CD4-positive, alpha-beta T cell treated with Interleukin-17A for 1 hour (primary cell): ENCODE measurements around the gene DCUN1D2.

ENCODE experiments used
- DNase-seq: peaks from one replicate; pipeline ENCODE4 v3.0.0-alpha.2; 2020

The DCUN1D2 gene

DNA sequence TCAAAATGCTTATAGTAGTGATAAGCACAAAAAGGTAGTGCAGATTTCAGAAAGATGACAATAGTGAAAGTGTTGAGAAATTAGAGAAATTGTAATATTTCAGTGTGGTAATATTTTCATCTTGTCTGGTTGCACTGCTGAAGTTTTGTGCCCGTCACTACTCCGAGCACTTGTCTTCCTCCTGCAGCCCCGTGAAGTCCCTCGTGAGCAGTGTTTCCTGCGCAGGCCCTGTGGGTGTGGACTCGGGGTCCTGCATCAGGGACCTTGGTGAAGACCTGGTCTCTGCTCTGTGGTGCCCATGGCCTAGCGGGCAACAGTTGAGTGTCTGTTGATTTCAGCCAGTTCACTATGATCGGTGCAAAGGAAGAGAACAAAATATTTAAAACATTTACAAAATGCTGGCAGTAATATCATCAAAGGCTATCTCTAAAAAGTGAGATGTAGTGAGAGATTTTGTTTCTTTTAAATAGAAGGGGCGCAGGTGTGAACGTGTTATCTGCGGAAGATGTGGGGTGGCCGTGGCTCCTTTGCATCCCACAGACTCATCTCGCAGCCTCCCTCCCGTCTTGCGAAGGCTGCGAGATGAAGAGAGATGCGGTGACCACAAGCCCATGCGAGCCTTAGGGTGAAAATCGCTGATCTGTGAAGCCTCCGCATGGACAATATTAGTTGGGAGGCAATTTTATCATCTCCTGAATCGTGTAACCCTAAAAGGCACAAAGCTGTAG, 27.7 kb upstream of the DCUN1D2 start:
- no peak for DNase-seq

DNA sequence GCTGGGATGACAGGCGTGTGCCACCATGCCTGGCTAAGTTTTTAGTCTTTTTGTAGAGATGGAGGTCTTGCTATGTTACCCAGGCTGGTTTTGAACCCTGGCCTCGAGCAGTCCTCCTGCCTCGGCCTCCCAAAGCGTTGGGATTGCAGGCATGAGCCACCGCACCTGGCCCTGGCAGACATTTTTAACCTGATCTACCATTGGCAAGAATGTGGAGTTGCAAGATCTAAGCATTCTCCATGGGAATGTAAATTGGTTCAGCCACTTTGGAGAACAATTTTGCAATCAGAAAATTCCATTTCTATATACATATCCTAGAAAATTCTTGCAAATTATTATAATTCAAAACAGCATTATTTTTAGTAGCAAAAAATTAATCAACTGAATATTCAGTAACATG, 24.3 kb upstream of the DCUN1D2 start:
- DNase-seq = no peak

- DNase-seq = no peak
Measured at GRCh38 chr13:113513761-113514160, 23.2 kb upstream of the DCUN1D2 start.

DNA sequence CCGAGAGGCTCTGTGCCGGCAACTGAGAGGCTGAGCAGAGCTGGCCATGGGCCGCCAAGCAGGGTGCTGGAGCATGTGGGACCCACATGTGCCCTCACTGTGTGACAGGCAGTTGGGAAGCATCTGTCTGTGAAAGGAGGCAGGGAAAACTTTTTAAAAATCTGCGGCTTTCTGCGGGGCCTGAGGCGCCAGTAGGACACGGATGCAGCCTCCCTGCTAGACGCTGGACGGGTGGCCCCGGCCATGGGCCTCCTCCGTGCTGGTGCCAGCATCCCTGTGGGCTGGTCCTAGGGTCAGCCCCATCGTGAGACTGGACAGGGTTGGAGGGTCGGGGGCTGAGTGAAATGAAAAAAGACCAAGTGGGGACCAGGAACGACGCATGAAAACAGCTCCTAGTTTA, 20.9 kb upstream of the DCUN1D2 start:
- DNase-seq = no peak

DNA sequence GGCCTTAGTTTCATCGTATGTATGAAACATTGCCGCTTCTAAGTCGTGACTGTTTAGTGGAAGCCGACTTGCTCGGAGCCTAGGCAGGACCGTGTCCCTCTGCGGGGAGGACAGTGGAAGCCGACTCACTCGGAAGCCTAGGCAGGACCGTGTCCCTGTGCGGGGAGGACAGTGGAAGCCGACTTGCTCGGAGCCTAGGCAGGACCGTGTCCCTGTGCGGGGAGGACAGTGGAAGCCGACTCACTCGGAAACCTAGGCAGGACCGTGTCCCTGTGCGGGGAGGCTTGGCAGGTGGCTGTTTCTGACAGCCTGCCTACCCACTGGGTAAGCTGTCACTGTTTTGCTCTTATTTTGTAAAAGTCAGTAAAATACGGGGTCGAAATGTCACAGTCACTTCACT, 20.4 kb upstream of the DCUN1D2 start:
- DNase-seq = no peak

DNA sequence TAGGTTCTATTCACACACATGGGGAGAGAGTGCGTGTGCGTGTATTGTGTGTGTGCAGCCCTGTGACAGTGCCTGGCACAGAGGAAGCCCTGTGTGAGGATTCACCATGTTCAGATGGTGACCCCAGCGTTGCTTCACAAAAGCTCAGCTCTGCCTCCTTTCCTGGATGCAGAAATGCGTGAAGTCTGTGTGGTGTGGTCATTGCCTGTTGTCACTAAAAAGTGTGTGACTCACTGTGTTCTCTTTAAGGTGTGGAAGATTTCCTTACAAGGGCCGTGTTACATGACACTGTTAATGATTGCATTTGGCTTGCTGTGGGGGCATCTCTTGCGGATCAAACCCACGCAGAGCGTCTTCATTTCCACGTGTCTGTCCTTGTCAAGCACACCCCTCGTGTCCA, 19.5 kb upstream of the DCUN1D2 start:
- DNase-seq = no peak

GRCh38 chr13:113508521-113509254, 18.2 kb upstream of the DCUN1D2 start:
- DNase-seq = no peak

DNA sequence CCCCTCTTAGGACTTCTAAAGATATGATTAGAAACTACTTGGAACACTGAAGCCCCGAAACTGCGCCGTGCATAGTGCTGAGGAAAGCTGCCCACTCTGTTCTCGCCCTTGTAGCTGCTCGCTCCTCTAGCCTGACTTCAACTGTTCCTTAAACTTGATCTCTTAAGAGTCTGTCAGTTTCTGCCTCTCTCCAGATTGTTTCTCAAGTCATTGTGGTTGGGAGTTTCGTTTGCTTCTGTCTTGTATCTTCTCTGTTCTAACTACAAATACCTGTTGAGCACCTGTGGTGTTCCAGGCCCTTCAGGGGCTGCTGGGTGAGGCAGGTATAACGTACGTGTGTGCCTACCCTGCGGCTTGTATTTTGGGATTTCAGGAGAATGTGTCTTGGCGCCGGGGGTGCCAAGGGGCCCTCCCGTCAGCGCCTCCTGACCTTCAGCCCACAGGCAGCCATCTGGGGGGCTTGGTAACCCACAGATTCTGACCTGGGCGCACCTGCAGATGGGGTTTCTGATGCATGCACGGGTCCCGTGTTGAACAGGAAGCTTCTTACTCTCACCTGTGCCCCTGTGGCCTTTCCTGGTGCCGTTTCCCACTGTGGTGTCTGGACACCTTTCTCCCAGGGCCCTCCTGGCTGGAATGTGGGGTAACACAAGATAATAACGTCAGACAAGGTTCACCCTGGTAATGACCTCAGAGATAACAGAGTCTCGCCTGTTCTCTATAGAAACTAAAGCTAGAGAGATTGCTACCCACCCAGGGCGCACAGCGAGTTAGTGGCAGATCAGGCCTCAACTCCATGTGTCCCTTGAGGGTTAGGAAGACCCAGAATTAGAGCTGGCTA, 17.2 kb upstream of the DCUN1D2 start:
- no peak for DNase-seq

- DNase-seq = no peak
Measured at GRCh38 chr13:113506871-113507388, 16.4 kb upstream of the DCUN1D2 start.

GRCh38 chr13:113506025-113506685, 15.6 kb upstream of the DCUN1D2 start:
- no peak for DNase-seq

GRCh38 chr13:113502686-113503085, 12.2 kb upstream of the DCUN1D2 start:
- DNase-seq = no peak

DNA sequence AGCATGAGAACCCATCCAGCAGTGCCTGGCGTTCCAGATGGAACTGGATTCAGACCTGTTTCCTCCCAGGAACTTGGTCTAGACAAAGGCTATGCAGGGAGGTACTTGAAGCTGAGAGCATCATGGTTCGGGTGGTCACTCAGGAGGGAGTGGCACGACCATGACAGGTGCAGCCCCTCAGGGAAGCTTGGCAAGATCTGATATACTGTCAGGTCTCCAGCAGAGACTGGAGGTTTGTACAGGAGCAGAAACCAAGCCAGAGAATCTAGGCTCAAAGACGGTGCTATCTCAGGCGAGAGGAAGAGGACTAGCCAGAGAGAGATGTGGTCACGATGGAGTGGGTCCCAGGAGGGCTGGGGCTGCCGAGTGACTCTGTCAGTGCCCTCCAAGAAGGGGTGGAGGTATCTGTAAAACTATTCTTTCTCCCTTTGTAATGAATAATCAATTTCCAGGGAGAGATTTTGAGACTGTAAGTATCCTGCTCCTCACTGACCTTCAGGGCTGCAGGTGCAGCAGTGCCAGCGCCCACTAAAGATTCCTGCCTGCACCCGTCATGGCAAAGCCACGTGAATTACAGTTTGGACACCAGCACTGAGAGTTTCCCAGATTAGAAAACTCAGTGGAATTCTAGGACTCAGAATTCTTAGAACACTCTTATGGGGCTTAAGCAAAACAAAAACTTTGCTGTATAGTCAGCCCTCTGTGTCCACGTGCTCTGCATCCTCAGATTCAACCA, 10.2 kb upstream of the DCUN1D2 start:
- DNase-seq = no peak

- no peak for DNase-seq
Measured at GRCh38 chr13:113499936-113500335, 9.4 kb upstream of the DCUN1D2 start.

- no peak for DNase-seq
Measured at GRCh38 chr13:113498905-113499304, 8.4 kb upstream of the DCUN1D2 start.

GRCh38 chr13:113497217-113497616, 6.7 kb upstream of the DCUN1D2 start:
- no peak for DNase-seq

GRCh38 chr13:113495494-113496210, 5.1 kb upstream of the DCUN1D2 start:
- no peak for DNase-seq

GRCh38 chr13:113493315-113493951, 2.9 kb upstream of the DCUN1D2 start:
- peak; percentile 9 for DNase-seq

DNA sequence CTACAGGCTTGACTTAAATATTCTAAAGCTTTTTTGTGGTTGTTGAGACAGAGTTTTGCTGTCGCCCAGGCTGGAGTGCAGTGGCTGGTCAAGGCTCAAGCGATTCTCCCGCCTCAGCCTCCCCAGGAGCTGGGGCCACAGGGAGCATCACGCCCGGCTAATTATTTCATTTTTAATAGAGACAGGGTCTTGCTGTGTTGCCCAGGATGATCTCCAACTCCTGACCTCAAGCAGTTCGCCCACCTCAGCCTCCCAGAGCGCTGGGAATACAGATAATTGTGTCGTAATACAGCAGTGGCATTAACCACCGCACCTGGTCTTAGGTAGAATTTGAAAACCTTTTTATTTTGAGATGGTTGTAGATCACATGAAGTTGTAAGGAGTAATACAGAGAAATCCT, 1.5 kb upstream of the DCUN1D2 start:
- DNase-seq = no peak

GRCh38 chr13:113491418-113491883, 940 bp upstream of the DCUN1D2 start:
- DNase-seq = no peak
